Stimulated activated CD8-positive, alpha-beta memory T cell treated with anti-CD3 and anti-CD28 coated beads, Interleukin-12 subunit alpha, Interleukin-12 subunit beta, amount 100 ng/mL, for 1 hour (primary cell): ENCODE measurements around the gene ITM2C.

Source experiments
- DNase-seq: peaks from one replicate; pipeline ENCODE4 v3.0.0-alpha.2; 2020; ENCODE audit warnings: low read depth

Gene ITM2C

GRCh38 chr2:230873661-230874401 is 9.1 kb downstream of the ITM2C start:
- no peak for DNase-seq

- DNase-seq, result no peak
Observed at GRCh38 chr2:230874456-230874855, 9.7 kb downstream of the ITM2C start.

GRCh38 chr2:230874876-230875275 is 10.1 kb downstream of the ITM2C start:
- DNase-seq, result no peak

- DNase-seq, result no peak
Observed at GRCh38 chr2:230875347-230876315, 10.9 kb downstream of the ITM2C start.

- DNase-seq, result no peak
Observed at GRCh38 chr2:230877116-230877758, 12.5 kb downstream of the ITM2C start.

- DNase-seq, result peak; percentile 55
Observed at GRCh38 chr2:230877759-230878598, 13.2 kb downstream of the ITM2C start.

- DNase-seq, result no peak
Observed at GRCh38 chr2:230878599-230879188, 14.0 kb downstream of the ITM2C start.

GRCh38 chr2:230879271-230879882 is 14.6 kb downstream of the ITM2C start:
- DNase-seq, result no peak

GRCh38 chr2:230879891-230880290 is 15.1 kb downstream of the ITM2C start:
- no peak for DNase-seq

- no peak for DNase-seq
Observed at GRCh38 chr2:230881840-230882239, 17.1 kb downstream of the ITM2C start.

GRCh38 chr2:230885463-230886130 is 20.9 kb downstream of the ITM2C start:
- no peak for DNase-seq

- DNase-seq, result no peak
Observed at GRCh38 chr2:230886206-230886605, 21.5 kb downstream of the ITM2C start.

- DNase-seq, result no peak
Observed at GRCh38 chr2:230886671-230887071, 21.9 kb downstream of the ITM2C start.

GRCh38 chr2:230887342-230887741 is 22.6 kb downstream of the ITM2C start:
- DNase-seq, result no peak

- no peak for DNase-seq
Observed at GRCh38 chr2:230888824-230889400, 24.2 kb downstream of the ITM2C start.

GRCh38 chr2:230889911-230890601 is 25.3 kb downstream of the ITM2C start:
- no peak for DNase-seq

GRCh38 chr2:230890646-230891045 is 25.9 kb downstream of the ITM2C start:
- no peak for DNase-seq

GRCh38 chr2:230891064-230891463 is 26.3 kb downstream of the ITM2C start:
- no peak for DNase-seq

- no peak for DNase-seq
Observed at GRCh38 chr2:230891509-230891908, 26.8 kb downstream of the ITM2C start.
